HL-60 (cell line): ENCODE data around the gene KLC1.

Experiments
- POLR2AphosphoS5 ChIP-seq: IDR thresholded peaks from 2 replicates; pipeline ENCODE4 v1.6.1; 2012; ENCODE audit warnings: low read depth
- SPI1 ChIP-seq: IDR thresholded peaks from 2 replicates; pipeline ENCODE4 v1.6.1; 2012; ENCODE audit warnings: low read depth, mild to moderate bottlenecking, borderline replicate concordance
- TF ChIP-seq, protein P1 (sequence below): IDR thresholded peaks from one replicate; pipeline ENCODE4 v1.5.1; 2011; ENCODE audit warnings: low read length, control low read depth, inconsistent platforms; ENCODE audit not compliant: insufficient read depth
- TF ChIP-seq, protein P2 (sequence below): IDR thresholded peaks from 2 replicates; pipeline ENCODE4 v1.6.1; 2012; ENCODE audit warnings: low read depth; ENCODE audit not compliant: insufficient replicate concordance

DNA sequence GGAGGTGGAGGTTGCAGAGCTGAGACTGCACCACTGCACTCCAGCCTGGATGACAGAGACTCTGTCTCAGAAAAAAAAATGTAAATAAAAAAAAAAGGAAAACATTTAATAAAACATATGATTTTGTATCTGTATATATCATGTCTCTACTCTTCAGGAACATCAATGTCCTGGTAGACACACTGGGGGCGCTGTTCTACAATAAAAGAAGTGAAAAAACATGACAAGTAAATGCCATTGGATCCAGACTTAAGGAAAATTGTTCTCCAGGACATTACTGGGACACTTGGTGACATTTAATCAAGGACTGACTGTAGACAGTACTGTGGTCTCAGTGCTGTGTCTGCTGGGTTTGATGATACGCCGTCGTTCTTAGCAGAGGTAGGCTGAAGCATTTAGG, 15.5 kb upstream of the KLC1 start:
- TF ChIP-seq, protein P1, sequence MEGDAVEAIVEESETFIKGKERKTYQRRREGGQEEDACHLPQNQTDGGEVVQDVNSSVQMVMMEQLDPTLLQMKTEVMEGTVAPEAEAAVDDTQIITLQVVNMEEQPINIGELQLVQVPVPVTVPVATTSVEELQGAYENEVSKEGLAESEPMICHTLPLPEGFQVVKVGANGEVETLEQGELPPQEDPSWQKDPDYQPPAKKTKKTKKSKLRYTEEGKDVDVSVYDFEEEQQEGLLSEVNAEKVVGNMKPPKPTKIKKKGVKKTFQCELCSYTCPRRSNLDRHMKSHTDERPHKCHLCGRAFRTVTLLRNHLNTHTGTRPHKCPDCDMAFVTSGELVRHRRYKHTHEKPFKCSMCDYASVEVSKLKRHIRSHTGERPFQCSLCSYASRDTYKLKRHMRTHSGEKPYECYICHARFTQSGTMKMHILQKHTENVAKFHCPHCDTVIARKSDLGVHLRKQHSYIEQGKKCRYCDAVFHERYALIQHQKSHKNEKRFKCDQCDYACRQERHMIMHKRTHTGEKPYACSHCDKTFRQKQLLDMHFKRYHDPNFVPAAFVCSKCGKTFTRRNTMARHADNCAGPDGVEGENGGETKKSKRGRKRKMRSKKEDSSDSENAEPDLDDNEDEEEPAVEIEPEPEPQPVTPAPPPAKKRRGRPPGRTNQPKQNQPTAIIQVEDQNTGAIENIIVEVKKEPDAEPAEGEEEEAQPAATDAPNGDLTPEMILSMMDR: peak; percentile 31
- TF ChIP-seq, protein P2, sequence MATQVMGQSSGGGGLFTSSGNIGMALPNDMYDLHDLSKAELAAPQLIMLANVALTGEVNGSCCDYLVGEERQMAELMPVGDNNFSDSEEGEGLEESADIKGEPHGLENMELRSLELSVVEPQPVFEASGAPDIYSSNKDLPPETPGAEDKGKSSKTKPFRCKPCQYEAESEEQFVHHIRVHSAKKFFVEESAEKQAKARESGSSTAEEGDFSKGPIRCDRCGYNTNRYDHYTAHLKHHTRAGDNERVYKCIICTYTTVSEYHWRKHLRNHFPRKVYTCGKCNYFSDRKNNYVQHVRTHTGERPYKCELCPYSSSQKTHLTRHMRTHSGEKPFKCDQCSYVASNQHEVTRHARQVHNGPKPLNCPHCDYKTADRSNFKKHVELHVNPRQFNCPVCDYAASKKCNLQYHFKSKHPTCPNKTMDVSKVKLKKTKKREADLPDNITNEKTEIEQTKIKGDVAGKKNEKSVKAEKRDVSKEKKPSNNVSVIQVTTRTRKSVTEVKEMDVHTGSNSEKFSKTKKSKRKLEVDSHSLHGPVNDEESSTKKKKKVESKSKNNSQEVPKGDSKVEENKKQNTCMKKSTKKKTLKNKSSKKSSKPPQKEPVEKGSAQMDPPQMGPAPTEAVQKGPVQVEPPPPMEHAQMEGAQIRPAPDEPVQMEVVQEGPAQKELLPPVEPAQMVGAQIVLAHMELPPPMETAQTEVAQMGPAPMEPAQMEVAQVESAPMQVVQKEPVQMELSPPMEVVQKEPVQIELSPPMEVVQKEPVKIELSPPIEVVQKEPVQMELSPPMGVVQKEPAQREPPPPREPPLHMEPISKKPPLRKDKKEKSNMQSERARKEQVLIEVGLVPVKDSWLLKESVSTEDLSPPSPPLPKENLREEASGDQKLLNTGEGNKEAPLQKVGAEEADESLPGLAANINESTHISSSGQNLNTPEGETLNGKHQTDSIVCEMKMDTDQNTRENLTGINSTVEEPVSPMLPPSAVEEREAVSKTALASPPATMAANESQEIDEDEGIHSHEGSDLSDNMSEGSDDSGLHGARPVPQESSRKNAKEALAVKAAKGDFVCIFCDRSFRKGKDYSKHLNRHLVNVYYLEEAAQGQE: no peak
- TF ChIP-seq POLR2AphosphoS5 (no peak), SPI1 (no peak)
